Jurkat, Clone E6-1 (cell line): Measurements from ENCODE around the gene PRAMEF20. TPM values are rescaled to one million over a fixed set of nuclear protein-coding genes. Genes with fewer than 3 reads are reported as not detected.
"Not testable (repeated sequence)": the region's sequence is repeated elsewhere in the genome, so short reads cannot be mapped to it uniquely, and the experiment has no call there.

ENCODE experiments used
- DNase-seq: peaks from one replicate; pipeline ENCODE4 v3.0.0-alpha.2; 2011; ENCODE audit warnings: low read depth, low spot score
- H3K4me3 ChIP-seq: 2 replicates; pipeline ENCODE4 v1.5.1; 2011; ENCODE audit warnings: mild to moderate bottlenecking, low read length, control low read depth, moderate library complexity
- polyA plus RNA-seq: library from polyadenylated mRNA; unstranded; fragments of >200 nt; gene quantifications from one replicate; pipeline ENCODE4 v1.2.1, GENCODE V29; 2012; ENCODE audit warnings: missing spikeins; ENCODE audit not compliant: insufficient read length, insufficient read depth

PRAMEF20 gene
- polyA plus RNA-seq, result not detected

GRCh38 chr1:13410150-13410549 lies at the start of gene PRAMEF20:
Gene PRAMEF20 (plus strand): TSS chr1:13410450. CDS start chr1:13416355, 5,905 bp downstream.
- not testable (repeated sequence) for DNase-seq, H3K4me3 ChIP-seq

- DNase-seq, H3K4me3 ChIP-seq: not testable (repeated sequence)
These were observed 47.9 kb upstream of the PRAMEF20 start for GRCh38 chr1:13362364-13362763.

GRCh38 chr1:13364928-13365327 lies 45.3 kb upstream of the PRAMEF20 start:
- not testable (repeated sequence) for DNase-seq, H3K4me3 ChIP-seq

DNA sequence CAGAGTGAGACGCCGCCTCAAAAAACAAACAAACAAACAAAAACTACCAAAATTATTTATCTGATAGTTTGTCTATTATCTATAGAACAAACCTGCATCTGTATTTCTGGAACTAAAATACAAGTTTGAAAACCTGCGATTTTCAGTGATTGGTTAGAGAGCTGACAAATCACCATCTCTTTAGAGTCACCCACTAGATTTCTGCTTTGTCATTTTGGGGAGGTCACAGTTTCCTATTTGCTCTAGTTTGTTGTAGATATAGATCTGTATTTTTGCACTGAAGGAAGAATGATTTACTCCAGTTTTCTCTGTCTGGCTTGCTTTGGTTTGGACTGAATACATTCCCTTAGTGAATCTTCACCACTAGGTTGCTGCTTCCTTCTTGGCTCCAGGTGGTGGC lies 43.7 kb upstream of the PRAMEF20 start:
- not testable (repeated sequence) for DNase-seq, H3K4me3 ChIP-seq

GRCh38 chr1:13368544-13368943 lies 41.7 kb upstream of the PRAMEF20 start:
- not testable (repeated sequence) for H3K4me3 ChIP-seq
- peak; percentile 32 for DNase-seq

DNA sequence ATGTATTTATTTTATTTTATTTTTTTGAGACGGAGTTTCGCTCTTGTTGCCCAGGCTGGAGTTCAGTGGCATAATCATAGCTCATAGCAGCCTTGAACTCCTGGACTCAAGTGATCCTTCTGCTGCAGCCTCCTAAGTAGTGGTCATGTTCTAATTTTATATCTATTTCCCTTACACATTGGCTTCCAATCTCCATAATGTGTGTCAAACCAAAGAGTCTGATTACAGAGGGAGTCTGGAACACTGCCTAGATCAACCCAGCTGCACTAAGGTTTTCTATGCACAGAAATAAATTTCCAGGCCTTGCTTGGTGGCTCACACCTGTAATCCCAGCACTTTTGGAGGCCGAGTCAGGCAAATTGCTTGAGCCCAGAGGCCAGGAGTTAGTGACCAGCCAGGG lies 31.3 kb upstream of the PRAMEF20 start:
- not testable (repeated sequence) for H3K4me3 ChIP-seq, DNase-seq

DNA sequence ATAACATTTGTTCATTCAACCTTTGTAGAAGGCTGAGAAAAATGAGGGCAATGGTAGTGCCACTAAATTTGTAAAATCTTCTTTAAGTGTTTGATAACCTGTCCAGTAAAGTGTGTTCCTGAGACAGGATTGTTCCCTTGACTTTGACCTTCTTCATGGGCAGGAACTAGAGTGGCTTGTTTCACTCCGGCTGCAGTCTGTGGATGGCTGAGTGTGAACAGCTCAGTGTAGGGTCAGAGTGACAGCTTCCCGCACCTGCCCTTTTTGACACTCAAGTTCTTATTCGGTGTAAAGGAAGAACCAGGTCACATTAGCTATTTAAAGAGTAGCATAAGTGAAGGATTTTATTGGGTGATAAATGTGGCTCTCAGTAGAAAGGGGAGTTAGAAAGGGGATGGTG lies 29.9 kb upstream of the PRAMEF20 start:
- not testable (repeated sequence) for H3K4me3 ChIP-seq, DNase-seq

DNA sequence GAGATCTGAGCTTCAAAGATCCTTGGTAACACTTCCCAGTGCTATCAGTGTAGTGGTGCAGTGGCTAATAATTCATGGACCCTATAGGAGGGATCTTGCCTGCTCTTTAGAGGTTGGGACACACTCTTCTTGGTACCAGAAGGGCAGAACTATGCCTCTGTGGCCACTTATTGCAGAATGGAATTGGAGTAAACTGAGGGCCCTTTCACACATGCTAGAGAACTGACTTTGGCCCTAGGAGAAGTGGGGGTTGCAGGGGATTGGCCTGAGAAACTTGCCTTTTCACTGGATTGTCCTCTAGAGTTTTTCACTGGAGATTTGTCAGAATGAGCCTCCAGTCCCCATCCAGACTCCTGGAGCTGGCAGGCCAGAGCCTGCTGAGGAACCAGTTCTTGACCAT lies 20.9 kb upstream of the PRAMEF20 start, which contains the start of gene PRAMEF17:
PRAMEF17 (plus strand) TSS at position 301 of the 400 bp plus-strand sequence; CDS start at position 327, 26 bp downstream.
- DNase-seq, H3K4me3 ChIP-seq: not testable (repeated sequence)

GRCh38 chr1:13393004-13393403 lies 17.2 kb upstream of the PRAMEF20 start:
- not testable (repeated sequence) for DNase-seq, H3K4me3 ChIP-seq

DNA sequence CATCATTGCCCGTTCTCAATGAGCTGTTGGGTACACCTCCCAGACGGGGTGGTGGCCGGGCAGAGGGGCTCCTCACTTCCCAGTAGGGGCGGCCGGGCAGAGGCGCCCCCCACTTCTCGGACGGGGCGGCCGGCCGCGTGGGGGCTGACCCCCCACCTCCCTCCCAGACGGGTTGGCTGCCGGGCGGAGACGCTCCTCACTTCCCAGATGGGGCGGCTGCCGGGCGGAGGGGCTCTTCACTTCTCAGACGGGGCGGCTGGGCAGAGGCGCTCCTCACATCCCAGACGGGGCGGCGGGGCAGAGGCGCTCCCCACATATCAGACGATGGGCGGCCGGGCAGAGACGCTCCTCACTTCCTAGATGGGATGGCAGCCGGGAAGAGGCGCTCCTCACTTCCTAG lies 15.5 kb upstream of the PRAMEF20 start:
- not testable (repeated sequence) for H3K4me3 ChIP-seq, DNase-seq

- not testable (repeated sequence) for H3K4me3 ChIP-seq, DNase-seq
These were observed 14.9 kb upstream of the PRAMEF20 start for GRCh38 chr1:13395311-13395710.

DNA sequence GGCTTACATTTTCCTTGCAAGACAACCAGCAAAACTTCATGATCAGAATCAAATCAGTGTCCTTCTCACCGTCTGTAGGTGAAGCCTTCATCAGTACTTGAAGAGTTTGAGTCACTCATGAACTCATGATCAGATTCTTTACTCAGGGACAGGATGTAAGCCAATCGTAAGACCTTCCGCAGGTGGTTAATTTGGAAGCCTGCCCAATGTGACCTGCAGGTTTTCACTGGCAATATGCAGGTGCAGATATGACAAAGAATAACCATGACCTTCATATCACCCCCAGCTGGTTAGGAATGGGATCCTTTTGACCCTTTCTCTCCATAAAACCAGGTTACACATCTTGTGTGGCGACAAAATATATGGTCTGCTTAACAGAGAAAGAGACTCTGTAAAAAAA lies 2.4 kb upstream of the PRAMEF20 start:
- DNase-seq, result no peak

GRCh38 chr1:13430495-13430894 lies 20.2 kb downstream of the PRAMEF20 start:
- no peak for DNase-seq
- no peak overlapping the region for H3K4me3 ChIP-seq

More for the DNA sequence above, 2.4 kb upstream of the PRAMEF20 start:
- no peak overlapping the region for H3K4me3 ChIP-seq

GRCh38 chr1:13432251-13432650 lies 22.0 kb downstream of the PRAMEF20 start:
- DNase-seq, result no peak
- H3K4me3 ChIP-seq, result no peak overlapping the region

DNA sequence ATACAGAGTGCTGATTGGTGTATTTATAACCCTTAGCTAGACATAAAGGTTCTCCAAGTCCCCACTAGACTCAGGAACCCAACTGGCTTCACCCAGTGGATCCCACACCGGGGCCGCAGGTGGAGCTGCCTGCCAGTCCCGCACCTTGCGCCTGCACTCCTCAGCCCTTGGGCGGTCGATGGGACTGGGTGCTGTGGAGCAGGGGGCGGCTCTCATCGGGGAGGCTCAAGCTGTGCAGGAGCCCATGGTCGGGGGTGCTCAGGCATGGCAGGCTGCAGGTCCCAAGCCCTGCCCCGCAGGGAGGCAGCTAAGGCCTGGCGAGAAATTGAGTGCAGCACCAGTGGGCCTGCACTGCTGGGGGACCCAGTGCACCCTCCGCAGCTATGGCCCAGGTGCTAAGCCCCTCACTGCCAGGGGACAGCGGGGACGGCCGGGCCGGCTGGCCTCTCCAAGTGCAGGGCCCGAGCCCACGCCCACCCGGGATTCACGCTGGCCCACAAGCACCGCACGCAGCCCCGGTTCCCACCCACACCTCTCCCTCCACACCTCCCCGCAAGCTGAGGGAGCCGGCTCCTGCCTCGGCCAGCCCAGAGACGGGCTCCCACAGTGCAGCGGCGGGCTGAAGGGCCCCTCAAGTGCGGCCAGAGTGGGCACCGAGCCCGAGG lies 23.6 kb downstream of the PRAMEF20 start:
- not testable (repeated sequence) for DNase-seq, H3K4me3 ChIP-seq

DNA sequence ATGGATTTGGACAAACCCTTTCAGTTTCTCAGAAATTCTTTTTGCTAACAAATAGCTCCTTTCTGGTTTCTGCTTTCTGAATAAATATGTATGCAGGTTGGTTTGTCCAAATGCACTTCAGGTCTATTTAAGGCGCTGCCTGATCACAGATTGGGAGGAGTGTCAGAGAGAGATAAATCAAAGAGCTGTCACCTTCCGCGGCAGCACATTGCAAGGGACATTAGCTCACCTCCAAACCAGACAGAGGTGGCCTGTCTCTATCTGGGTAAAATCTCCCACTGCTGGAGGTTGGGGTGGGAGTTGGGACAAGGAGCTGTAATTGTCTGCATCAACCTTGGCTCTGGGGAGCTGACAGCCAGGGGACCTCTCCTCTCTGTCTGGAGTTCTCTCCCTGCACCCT lies 25.2 kb downstream of the PRAMEF20 start:
- no peak overlapping the region for H3K4me3 ChIP-seq
- no peak for DNase-seq

DNA sequence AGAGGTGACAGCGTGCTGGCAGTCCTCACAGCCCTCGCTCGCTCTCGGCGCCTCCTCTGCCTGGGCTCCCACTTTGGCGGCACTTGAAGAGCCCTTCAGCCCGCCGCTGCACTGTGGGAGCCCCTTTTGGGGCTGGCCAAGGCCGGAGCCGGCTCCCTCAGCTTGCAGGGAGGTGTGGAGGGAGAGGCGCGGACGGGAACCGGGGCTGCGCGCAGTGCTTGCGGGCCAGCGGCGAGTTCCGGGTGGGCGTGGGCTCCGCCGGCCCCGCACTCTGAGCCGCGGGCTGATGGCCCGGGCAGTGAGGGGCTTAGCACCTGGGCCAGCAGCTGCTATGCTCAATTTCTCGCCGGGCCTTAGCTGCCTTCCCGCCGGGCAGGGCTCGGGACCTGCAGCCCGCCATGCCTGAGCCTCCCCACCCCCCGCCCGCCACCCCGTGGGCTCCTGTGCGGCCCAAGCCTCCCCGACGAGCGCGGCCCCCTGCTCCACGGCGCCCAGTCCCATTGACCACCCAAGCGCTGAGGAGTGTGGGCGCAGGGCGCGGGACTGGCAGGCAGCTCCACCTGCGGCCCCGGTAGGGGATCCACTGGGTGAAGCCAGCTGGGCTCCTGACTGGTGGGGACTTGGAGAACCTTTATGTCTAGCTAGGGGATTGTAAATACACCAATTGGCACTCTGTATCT lies 29.0 kb downstream of the PRAMEF20 start:
- not testable (repeated sequence) for DNase-seq, H3K4me3 ChIP-seq

GRCh38 chr1:13443335-13443979 lies 33.2 kb downstream of the PRAMEF20 start:
- no peak for DNase-seq
- no peak overlapping the region for H3K4me3 ChIP-seq

- DNase-seq, result no peak
- no peak overlapping the region for H3K4me3 ChIP-seq
These were observed 40.0 kb downstream of the PRAMEF20 start for GRCh38 chr1:13450204-13450603.

DNA sequence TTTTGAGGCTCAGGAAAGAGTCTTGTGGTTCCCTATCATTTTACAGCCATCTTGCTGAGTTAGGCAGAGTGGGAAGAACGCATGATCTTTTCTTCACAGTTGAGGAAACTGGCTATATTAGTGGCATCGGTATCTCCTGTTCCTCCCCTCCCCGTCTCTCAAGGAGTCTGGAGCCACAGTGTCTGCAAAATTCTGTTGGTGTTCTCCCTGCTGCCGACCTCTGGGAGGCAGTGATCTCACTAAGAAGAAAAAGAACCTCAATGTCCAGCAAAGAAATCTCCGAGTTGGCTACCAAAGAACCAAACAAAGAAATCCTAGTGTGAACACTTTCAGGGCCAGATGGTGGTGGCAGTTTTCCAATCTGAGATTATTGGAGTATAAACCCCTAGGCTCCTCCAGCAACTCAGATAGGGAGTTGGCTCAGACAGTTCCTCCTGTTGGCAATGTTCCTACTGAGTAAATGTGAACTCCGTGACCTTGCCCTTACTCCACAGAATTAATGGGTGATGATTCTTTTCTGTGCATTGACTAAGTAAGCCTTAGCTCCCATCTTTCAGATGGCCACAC lies 41.2 kb downstream of the PRAMEF20 start:
- DNase-seq, result no peak
- no peak overlapping the region for H3K4me3 ChIP-seq
